GM23338 (cell line): ENCODE results near the gene UNC13C.

ENCODE experiments used
- CREB1 ChIP-seq: fragments of 250-450 bp; sonication (Bioruptor Pico); IDR thresholded peaks from 2 replicates; pipeline ENCODE4 v1.5.0; 2020; ENCODE audit warnings: low read depth, mild to moderate bottlenecking, moderate library complexity
- EZH2 ChIP-seq: fragments of 200-600 bp; sonication (generic); IDR thresholded peaks from one replicate; pipeline ENCODE4 v1.8.0; 2017; ENCODE audit warnings: antibody characterized with exemption, mild to moderate bottlenecking, low read depth; ENCODE audit not compliant: unreplicated experiment
- EZH2phosphoT487 ChIP-seq: fragments of 200-600 bp; sonication (generic); IDR thresholded peaks from one replicate; pipeline ENCODE4 v1.8.1; 2018; ENCODE audit warnings: antibody characterized with exemption; ENCODE audit not compliant: unreplicated experiment
- JUNB ChIP-seq: IDR thresholded peaks from one replicate; pipeline ENCODE4 v1.6.1; 2016; ENCODE audit warnings: antibody characterized with exemption; ENCODE audit not compliant: unreplicated experiment
- NANOG ChIP-seq: IDR thresholded peaks from 2 replicates; pipeline ENCODE4 v1.6.1; 2016; ENCODE audit warnings: antibody characterized with exemption, borderline replicate concordance
- POLR2AphosphoS5 ChIP-seq: IDR thresholded peaks from 2 replicates; pipeline ENCODE4 v1.6.1; 2016; ENCODE audit warnings: antibody characterized with exemption, low read depth
- ZNF331 ChIP-seq: fragments of 250-450 bp; sonication (Bioruptor Pico); IDR thresholded peaks from 2 replicates; pipeline ENCODE4 v1.5.0; 2020; ENCODE audit warnings: low read depth, mild to moderate bottlenecking, moderate library complexity
- TF ChIP-seq, protein P1 (sequence below), 2 experiments: fragments of 200-600 bp in 1 of 2; sonication (generic) in 1 of 2; conservative IDR thresholded peaks; 2 replicates each; pipeline versions ENCODE4 v1.5.1 to v1.6.1; 2016 to 2017; ENCODE audit warnings: antibody characterized with exemption in 2 of 2, low read depth in 2 of 2, mild to moderate bottlenecking in 2 of 2, moderate library complexity in 1 of 2
- TF ChIP-seq, protein P2 (sequence below): IDR thresholded peaks from one replicate; pipeline ENCODE4 v1.6.1; 2018; ENCODE audit warnings: antibody characterized with exemption; ENCODE audit not compliant: unreplicated experiment

DNA sequence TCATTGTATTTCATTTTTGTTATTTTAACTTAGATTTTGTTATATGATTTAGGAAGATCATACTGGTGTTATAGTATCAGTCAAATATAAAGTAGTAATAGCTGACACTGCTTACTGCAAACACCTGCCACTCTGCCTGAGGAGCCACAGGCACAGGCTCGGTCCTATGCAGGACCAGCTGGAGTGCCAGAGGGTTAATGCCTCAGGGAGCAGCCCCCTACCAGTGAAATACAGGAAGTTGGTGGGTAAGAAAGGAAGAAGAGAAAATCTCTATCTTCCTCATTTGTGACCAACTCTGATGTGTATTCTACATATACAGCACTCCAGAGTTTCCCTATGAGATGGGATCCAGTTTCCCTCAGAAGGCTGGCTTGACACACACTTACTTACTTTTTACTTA, 593.3 kb downstream of the UNC13C start:
- TF ChIP-seq, protein P1, sequence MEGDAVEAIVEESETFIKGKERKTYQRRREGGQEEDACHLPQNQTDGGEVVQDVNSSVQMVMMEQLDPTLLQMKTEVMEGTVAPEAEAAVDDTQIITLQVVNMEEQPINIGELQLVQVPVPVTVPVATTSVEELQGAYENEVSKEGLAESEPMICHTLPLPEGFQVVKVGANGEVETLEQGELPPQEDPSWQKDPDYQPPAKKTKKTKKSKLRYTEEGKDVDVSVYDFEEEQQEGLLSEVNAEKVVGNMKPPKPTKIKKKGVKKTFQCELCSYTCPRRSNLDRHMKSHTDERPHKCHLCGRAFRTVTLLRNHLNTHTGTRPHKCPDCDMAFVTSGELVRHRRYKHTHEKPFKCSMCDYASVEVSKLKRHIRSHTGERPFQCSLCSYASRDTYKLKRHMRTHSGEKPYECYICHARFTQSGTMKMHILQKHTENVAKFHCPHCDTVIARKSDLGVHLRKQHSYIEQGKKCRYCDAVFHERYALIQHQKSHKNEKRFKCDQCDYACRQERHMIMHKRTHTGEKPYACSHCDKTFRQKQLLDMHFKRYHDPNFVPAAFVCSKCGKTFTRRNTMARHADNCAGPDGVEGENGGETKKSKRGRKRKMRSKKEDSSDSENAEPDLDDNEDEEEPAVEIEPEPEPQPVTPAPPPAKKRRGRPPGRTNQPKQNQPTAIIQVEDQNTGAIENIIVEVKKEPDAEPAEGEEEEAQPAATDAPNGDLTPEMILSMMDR (conservative IDR thresholded peaks at IDR 0.05; ENCODE audit: low read depth in 2 of 2): no peak
- TF ChIP-seq POLR2AphosphoS5: no peak
- TF ChIP-seq JUNB: no peak
- no peak for TF ChIP-seq EZH2
- TF ChIP-seq, protein P2, sequence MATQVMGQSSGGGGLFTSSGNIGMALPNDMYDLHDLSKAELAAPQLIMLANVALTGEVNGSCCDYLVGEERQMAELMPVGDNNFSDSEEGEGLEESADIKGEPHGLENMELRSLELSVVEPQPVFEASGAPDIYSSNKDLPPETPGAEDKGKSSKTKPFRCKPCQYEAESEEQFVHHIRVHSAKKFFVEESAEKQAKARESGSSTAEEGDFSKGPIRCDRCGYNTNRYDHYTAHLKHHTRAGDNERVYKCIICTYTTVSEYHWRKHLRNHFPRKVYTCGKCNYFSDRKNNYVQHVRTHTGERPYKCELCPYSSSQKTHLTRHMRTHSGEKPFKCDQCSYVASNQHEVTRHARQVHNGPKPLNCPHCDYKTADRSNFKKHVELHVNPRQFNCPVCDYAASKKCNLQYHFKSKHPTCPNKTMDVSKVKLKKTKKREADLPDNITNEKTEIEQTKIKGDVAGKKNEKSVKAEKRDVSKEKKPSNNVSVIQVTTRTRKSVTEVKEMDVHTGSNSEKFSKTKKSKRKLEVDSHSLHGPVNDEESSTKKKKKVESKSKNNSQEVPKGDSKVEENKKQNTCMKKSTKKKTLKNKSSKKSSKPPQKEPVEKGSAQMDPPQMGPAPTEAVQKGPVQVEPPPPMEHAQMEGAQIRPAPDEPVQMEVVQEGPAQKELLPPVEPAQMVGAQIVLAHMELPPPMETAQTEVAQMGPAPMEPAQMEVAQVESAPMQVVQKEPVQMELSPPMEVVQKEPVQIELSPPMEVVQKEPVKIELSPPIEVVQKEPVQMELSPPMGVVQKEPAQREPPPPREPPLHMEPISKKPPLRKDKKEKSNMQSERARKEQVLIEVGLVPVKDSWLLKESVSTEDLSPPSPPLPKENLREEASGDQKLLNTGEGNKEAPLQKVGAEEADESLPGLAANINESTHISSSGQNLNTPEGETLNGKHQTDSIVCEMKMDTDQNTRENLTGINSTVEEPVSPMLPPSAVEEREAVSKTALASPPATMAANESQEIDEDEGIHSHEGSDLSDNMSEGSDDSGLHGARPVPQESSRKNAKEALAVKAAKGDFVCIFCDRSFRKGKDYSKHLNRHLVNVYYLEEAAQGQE: no peak
- TF ChIP-seq NANOG: no peak
- TF ChIP-seq EZH2phosphoT487: no peak
- no peak for TF ChIP-seq CREB1 (CRISPR knock-in tag)
- TF ChIP-seq ZNF331 (CRISPR knock-in tag): no peak
